ENCODE results near the gene CTPS1.

DNA sequence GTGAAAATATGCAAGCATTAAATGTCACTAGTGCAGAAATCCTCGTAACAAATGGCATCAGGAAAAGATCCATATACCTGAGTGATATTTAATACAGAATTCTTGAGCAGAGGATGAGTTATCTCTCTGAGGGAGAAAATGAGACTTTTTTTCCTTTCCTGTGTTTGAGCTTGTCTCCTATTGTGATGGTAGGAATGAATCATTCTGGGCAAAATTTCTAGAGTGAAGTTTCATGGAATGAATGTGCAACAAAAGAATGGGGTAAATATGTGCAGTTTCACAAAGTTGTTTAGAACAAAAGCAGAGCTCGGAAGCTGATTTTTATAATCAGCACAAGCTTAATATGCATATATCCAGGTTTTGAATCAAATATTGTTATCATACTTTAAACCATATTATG lies 4.6 kb downstream of the CTPS1 start:
- TF ChIP-seq, protein P1, sequence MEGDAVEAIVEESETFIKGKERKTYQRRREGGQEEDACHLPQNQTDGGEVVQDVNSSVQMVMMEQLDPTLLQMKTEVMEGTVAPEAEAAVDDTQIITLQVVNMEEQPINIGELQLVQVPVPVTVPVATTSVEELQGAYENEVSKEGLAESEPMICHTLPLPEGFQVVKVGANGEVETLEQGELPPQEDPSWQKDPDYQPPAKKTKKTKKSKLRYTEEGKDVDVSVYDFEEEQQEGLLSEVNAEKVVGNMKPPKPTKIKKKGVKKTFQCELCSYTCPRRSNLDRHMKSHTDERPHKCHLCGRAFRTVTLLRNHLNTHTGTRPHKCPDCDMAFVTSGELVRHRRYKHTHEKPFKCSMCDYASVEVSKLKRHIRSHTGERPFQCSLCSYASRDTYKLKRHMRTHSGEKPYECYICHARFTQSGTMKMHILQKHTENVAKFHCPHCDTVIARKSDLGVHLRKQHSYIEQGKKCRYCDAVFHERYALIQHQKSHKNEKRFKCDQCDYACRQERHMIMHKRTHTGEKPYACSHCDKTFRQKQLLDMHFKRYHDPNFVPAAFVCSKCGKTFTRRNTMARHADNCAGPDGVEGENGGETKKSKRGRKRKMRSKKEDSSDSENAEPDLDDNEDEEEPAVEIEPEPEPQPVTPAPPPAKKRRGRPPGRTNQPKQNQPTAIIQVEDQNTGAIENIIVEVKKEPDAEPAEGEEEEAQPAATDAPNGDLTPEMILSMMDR (IDR thresholded peaks at IDR 0.05 in 4 of 5, conservative IDR thresholded peaks at IDR 0.05 in 1 of 5) = no peak
- TF ChIP-seq POLR2A (IDR thresholded peaks at IDR 0.05) = no peak

Data from gastrocnemius medialis (tissue), 4 donors.